ENCODE data around the gene RASGRF1.
A peak's percentile ranks its signal among the peaks of the same experiment; 100 is the strongest.
"Not testable (repeated sequence)": the region's sequence is repeated elsewhere in the genome, so short reads cannot be mapped to it uniquely, and the experiment has no call there.

RASGRF1 gene

GRCh38 chr15:78930577-78931388, 159.8 kb downstream of the RASGRF1 start:
- DNase-seq (ENCODE audit: low read depth) = peak; percentile 94

- no peak for DNase-seq (ENCODE audit: low read depth)
These were observed 160.9 kb downstream of the RASGRF1 start for GRCh38 chr15:78929536-78930264.

- DNase-seq (ENCODE audit: low read depth) = no peak
These were observed 161.9 kb downstream of the RASGRF1 start for GRCh38 chr15:78928616-78929093.

- DNase-seq (ENCODE audit: low read depth) = not testable (repeated sequence)
These were observed 162.4 kb downstream of the RASGRF1 start for GRCh38 chr15:78928176-78928575.

- DNase-seq (ENCODE audit: low read depth) = no peak
These were observed 163.3 kb downstream of the RASGRF1 start for GRCh38 chr15:78927077-78927790.

- DNase-seq (ENCODE audit: low read depth) = no peak
These were observed 164.4 kb downstream of the RASGRF1 start for GRCh38 chr15:78925956-78926743.

GRCh38 chr15:78925076-78925624, 165.4 kb downstream of the RASGRF1 start:
- DNase-seq (ENCODE audit: low read depth) = no peak

- DNase-seq (ENCODE audit: low read depth) = no peak
These were observed 166.9 kb downstream of the RASGRF1 start for GRCh38 chr15:78923480-78924360.

GRCh38 chr15:78923015-78923414, 167.6 kb downstream of the RASGRF1 start:
- no peak for DNase-seq (ENCODE audit: low read depth)

- DNase-seq (ENCODE audit: low read depth) = no peak
These were observed 168.1 kb downstream of the RASGRF1 start for GRCh38 chr15:78922527-78922926.

GRCh38 chr15:78921940-78922339, 168.6 kb downstream of the RASGRF1 start:
- DNase-seq (ENCODE audit: low read depth) = no peak

- DNase-seq (ENCODE audit: low read depth) = no peak
These were observed 169.1 kb downstream of the RASGRF1 start for GRCh38 chr15:78921517-78921916.

- no peak for DNase-seq (ENCODE audit: low read depth)
These were observed 172.7 kb downstream of the RASGRF1 start for GRCh38 chr15:78917888-78918287.

GRCh38 chr15:78916088-78916487, 174.5 kb downstream of the RASGRF1 start:
- DNase-seq (ENCODE audit: low read depth) = no peak

GRCh38 chr15:78915341-78916087, 175.1 kb downstream of the RASGRF1 start:
- DNase-seq (ENCODE audit: low read depth) = peak; percentile 46

GRCh38 chr15:78914027-78914764, 176.4 kb downstream of the RASGRF1 start:
- peak; percentile 28 for DNase-seq (ENCODE audit: low read depth)

- DNase-seq (ENCODE audit: low read depth) = no peak
These were observed 177.6 kb downstream of the RASGRF1 start for GRCh38 chr15:78913012-78913411.

GRCh38 chr15:78912316-78912715, 178.3 kb downstream of the RASGRF1 start:
- no peak for DNase-seq (ENCODE audit: low read depth)

GRCh38 chr15:78910271-78910670, 180.3 kb downstream of the RASGRF1 start:
- DNase-seq (ENCODE audit: low read depth) = no peak
